ENCODE results near the gene ZC3H12D. TPM values are rescaled to one million over a fixed set of nuclear protein-coding genes. Genes with fewer than 3 reads are reported as not detected.

The ZC3H12D gene
- total RNA-seq (2013): 3.4 TPM
- 1 to 10 TPM in 2 of 3 donors, under 1 TPM in 1; 0.96 to 4.7 (median 1.2) TPM for polyA plus RNA-seq
- 1.9 and 2.6 TPM in 2 replicates for polyA minus RNA-seq
- total RNA-seq: 1.8 to 24.3 (median 7.2) reads per million in 11 experiments

- Histone ChIP-seq H3K79me2 (ENCODE audit: insufficient read depth, low read length) (peaks cover 17% of the 10 kb centered on the region), H3K36me3 (replicated peaks in 1 of 2; ENCODE audit: control insufficient read depth in 1 of 2, insufficient read depth in 2 of 2, low read length in 2 of 2) (no peaks in the 10 kb centered on the region), H4K20me1 (ENCODE audit: insufficient read depth, low read length) (no peaks in the 10 kb centered on the region), H2AFZ (ENCODE audit: insufficient read depth, low read depth, low read length, poor library complexity, severe bottlenecking) (peak within 1 kb of the TSS; percentile 82), H3K9me3 (replicated peaks in 1 of 2; ENCODE audit: control insufficient read depth in 1 of 2, insufficient read depth in 1 of 2, low read length in 2 of 2) (no peaks in the 10 kb centered on the region), H3K27ac (ENCODE audit: low read depth in 1 of 2, low read length in 2 of 2) (peak within 1 kb of the TSS; percentile 90 to 94), H3K9ac (ENCODE audit: insufficient read depth, low read length, poor library complexity, severe bottlenecking) (peak within 1 kb of the TSS; percentile 52), H3K27me3 (ENCODE audit: control insufficient read depth in 2 of 2, insufficient read depth in 2 of 2, low read length in 2 of 2) (no peaks in the 10 kb centered on the region), H3K4me3 (replicated peaks in 1 of 3; ENCODE audit: low read depth in 2 of 3, low read length in 3 of 3) (peak within 1 kb of the TSS; percentile 1 to 73 (median 31)), H3K4me2 (replicated peaks; ENCODE audit: extremely low read depth, low read length, poor library complexity, severe bottlenecking) (peak within 1 kb of the TSS; percentile 72), H3K4me1 (ENCODE audit: control insufficient read depth in 1 of 2, insufficient read depth in 2 of 2, low read length in 2 of 2) (peaks cover 54 to 55% of the 10 kb centered on the region in 2 donors)
- TF ChIP-seq, protein P1, sequence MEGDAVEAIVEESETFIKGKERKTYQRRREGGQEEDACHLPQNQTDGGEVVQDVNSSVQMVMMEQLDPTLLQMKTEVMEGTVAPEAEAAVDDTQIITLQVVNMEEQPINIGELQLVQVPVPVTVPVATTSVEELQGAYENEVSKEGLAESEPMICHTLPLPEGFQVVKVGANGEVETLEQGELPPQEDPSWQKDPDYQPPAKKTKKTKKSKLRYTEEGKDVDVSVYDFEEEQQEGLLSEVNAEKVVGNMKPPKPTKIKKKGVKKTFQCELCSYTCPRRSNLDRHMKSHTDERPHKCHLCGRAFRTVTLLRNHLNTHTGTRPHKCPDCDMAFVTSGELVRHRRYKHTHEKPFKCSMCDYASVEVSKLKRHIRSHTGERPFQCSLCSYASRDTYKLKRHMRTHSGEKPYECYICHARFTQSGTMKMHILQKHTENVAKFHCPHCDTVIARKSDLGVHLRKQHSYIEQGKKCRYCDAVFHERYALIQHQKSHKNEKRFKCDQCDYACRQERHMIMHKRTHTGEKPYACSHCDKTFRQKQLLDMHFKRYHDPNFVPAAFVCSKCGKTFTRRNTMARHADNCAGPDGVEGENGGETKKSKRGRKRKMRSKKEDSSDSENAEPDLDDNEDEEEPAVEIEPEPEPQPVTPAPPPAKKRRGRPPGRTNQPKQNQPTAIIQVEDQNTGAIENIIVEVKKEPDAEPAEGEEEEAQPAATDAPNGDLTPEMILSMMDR (IDR thresholded peaks at IDR 0.05): peak; percentile 60
- intact Hi-C loops (cut with micrococcal nuclease): no loop called here
- H3K36me3 Mint-ChIP-seq: peaks cover 3% of the 10 kb centered on the region in 2 donors
- DNase-seq: peak; percentile 51 to 84 (median 75)
- peak within 1 kb of the TSS; percentile 83 to 95 for H3K4me3 Mint-ChIP-seq
- H3K27me3 Mint-ChIP-seq (ENCODE audit: low read depth in 3 of 3): peaks cover 0 to 5% (median 2%) of the 10 kb centered on the region in 3 donors
- H3K9me3 Mint-ChIP-seq: no peaks in the 10 kb centered on the region
- 33% methylated on average over 16 of the region's 22 CpGs for WGBS (ENCODE audit: insufficient coverage)
- H3K27ac Mint-ChIP-seq: peak within 1 kb of the TSS; percentile 92 to 99 (median 98)
- peaks cover 75% of the 10 kb centered on the region for H3K4me1 Mint-ChIP-seq
These were observed at the start of gene ZC3H12D for GRCh38 chr6:149484733-149485700. TSS of gene ZC3H12D (minus strand) at chr6:149485014. CDS start at chr6:149474543, 10,471 bp downstream.

GRCh38 chr6:149529650-149530049, 44.8 kb upstream of the ZC3H12D start:
- no peak for DNase-seq
- intact Hi-C loops (cut with micrococcal nuclease): no loop called here
- Mint-ChIP-seq H3K36me3 (peaks cover 69 to 91% of the 10 kb centered on the region in 2 donors), H3K4me1 (no peaks in the 10 kb centered on the region), H3K4me3 (no peak overlapping the region), H3K27ac (no peak overlapping the region), H3K9me3 (peaks cover 0 to 3% (median 0%) of the 10 kb centered on the region in 7 donors), H3K27me3 (ENCODE audit: low read depth in 3 of 3) (peaks cover 0 to 1% (median 0%) of the 10 kb centered on the region in 3 donors)
- Histone ChIP-seq H3K36me3 (replicated peaks in 1 of 2; ENCODE audit: control insufficient read depth in 1 of 2, insufficient read depth in 2 of 2, low read length in 2 of 2) (peaks cover 93 to 97% of the 10 kb centered on the region in 2 donors), H3K27ac (ENCODE audit: low read depth in 1 of 2, low read length in 2 of 2) (no peak overlapping the region), H2AFZ (ENCODE audit: insufficient read depth, low read depth, low read length, poor library complexity, severe bottlenecking) (no peak overlapping the region), H3K9me3 (replicated peaks in 1 of 2; ENCODE audit: control insufficient read depth in 1 of 2, insufficient read depth in 1 of 2, low read length in 2 of 2) (no peaks in the 10 kb centered on the region), H3K4me1 (ENCODE audit: control insufficient read depth in 1 of 2, insufficient read depth in 2 of 2, low read length in 2 of 2) (no peaks in the 10 kb centered on the region), H3K4me2 (replicated peaks; ENCODE audit: extremely low read depth, low read length, poor library complexity, severe bottlenecking) (no peak overlapping the region), H3K79me2 (ENCODE audit: insufficient read depth, low read length) (no peaks in the 10 kb centered on the region), H3K27me3 (ENCODE audit: control insufficient read depth in 2 of 2, insufficient read depth in 2 of 2, low read length in 2 of 2) (no peaks in the 10 kb centered on the region), H3K9ac (ENCODE audit: insufficient read depth, low read length, poor library complexity, severe bottlenecking) (no peak overlapping the region), H4K20me1 (ENCODE audit: insufficient read depth, low read length) (no peaks in the 10 kb centered on the region), H3K4me3 (replicated peaks in 1 of 3; ENCODE audit: low read depth in 2 of 3, low read length in 3 of 3) (no peak overlapping the region)
- TF ChIP-seq, protein P1 (IDR thresholded peaks at IDR 0.05): no peak
- WGBS (ENCODE audit: insufficient coverage): no CpG with 5 or more reads among the region's 5 CpGs
